GM10248 (cell line): Measurements from ENCODE around the gene CRYGN.

Experiments
- CTCF ChIA-PET: fragments of 300-600 bp; sonication (Branson Sonifier 250); formaldehyde crosslinking; extraction: SDS; loops from one replicate; lab custom pipeline; 2021; ENCODE audit warnings: antibody characterized with exemption; lab: Yijun Ruan, JAX
- POLR2A ChIA-PET: fragments of 350-650 bp; sonication (Branson Sonifier 250); formaldehyde crosslinking; extraction: SDS; loops from one replicate; lab custom pipeline; 2020; ENCODE audit warnings: antibody characterized with exemption; lab: Yijun Ruan, JAX
- DNase-seq: peaks from one replicate; pipeline ENCODE4 v3.0.0; 2012; ENCODE audit errors: extremely low spot score
- CTCF ChIP-seq: IDR thresholded peaks from 2 replicates; pipeline ENCODE4 v1.5.1; 2012; ENCODE audit warnings: mild to moderate bottlenecking, low read depth; ENCODE audit errors: extremely low read depth, missing control alignments, control extremely low read depth

Gene CRYGN, protein sequence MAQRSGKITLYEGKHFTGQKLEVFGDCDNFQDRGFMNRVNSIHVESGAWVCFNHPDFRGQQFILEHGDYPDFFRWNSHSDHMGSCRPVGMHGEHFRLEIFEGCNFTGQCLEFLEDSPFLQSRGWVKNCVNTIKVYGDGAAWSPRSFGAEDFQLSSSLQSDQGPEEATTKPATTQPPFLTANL

GRCh38 chr7:151439855-151440798, at the start of gene CRYGN:
Gene CRYGN, minus strand, starts transcription at chr7:151440141. Its CDS starts 224 bp downstream, at chr7:151439917.
- POLR2A ChIA-PET = interaction anchor here (0.6 kb wide), 1 partner anchor 94 kb away, joined by 4 read pairs; no protein-coding TSS in a partner anchor
- TF ChIP-seq CTCF = no peak
- DNase-seq = no peak
- CTCF ChIA-PET = interaction anchor here (1.0 to 3.0 kb wide), 5 partner anchors 9 to 319 kb away, joined by 3 to 14 read pairs (median 3); no protein-coding TSS in a partner anchor

DNA sequence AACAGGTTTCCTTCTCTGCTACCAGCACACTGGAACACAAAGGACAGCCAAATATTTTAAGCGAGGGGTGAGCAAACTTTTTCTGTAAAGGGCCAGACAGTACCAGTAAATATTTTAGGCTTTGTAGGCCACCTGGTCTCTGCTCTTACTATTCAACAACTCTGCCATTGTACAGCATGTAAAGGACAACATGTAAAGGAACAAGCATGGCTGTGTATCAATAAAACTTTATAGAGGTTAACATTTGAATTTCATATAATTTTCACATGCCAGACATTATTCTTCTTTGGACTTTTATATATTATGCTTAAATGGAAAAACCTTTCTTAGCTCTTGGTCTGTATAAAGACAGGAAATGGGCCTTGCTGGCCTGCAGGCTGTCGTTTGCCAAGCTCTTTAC, 49.6 kb upstream of the CRYGN start:
- no peak for DNase-seq
- ChIA-PET CTCF (interaction anchor here (1.1 to 2.6 kb wide), 4 partner anchors 12 to 142 kb away, joined by 3 to 11 read pairs (median 4); no protein-coding TSS in a partner anchor), POLR2A (interaction anchor here (0.5 kb wide), 1 partner anchor 15 kb away, joined by 6 read pairs; no protein-coding TSS in a partner anchor)
- no peak for TF ChIP-seq CTCF

DNA sequence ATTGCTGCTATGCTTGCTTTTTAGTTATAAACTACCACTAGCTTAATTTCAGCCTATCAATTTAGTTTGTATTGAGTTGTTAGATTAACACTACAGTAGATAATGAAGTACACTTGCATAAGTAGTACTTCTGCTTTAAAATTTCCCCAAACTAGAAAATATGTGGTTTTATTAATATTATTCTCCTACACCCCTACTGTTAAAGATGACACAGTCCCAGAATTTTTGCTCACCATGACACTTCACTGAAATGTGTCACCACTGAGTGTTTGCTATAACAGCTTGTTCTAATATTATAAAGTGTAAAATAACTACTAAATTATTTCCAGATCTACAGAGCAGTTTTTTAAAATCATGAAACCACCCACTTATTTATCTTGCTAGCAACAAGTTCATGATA, 48.2 kb upstream of the CRYGN start:
- POLR2A ChIA-PET = no interaction called here
- no peak for TF ChIP-seq CTCF
- DNase-seq = no peak
- CTCF ChIA-PET = interaction anchor here (1.0 to 2.6 kb wide), 7 partner anchors 10 to 39 kb away, joined by 3 to 11 read pairs (median 4); no protein-coding TSS in a partner anchor

- DNase-seq = no peak
- no peak for TF ChIP-seq CTCF
- ChIA-PET CTCF (interaction anchor here (1.3 to 2.6 kb wide), 4 partner anchors 10 to 38 kb away, joined by 3 to 11 read pairs (median 4); no protein-coding TSS in a partner anchor), POLR2A (no interaction called here)
Measured at GRCh38 chr7:151487228-151487627, 47.3 kb upstream of the CRYGN start.

DNA sequence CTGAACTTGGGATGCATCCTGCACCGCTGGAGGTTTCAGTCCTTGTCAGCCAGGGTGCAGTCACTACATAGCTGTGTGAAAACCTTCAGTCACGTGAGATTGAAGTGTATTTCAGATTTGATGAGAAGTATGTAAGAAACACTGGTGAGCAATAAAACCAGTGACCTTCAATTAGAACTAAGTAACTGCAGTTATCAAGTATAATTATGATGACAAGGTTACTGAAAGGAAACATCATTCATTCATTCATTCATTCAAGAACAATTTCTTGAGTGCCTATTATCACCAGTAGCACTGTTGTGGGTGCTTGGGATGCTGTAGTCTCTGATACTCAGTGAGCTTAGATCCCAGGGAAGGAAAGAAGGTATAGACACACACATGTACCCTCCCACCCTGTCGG, 46.1 kb upstream of the CRYGN start:
- no peak for TF ChIP-seq CTCF
- no peak for DNase-seq
- ChIA-PET POLR2A (no interaction called here), CTCF (interaction anchor here (1.1 to 5.3 kb wide), 4 partner anchors 11 to 31 kb away, joined by 3 to 23 read pairs (median 6); no protein-coding TSS in a partner anchor)
